OCI-LY3 (cell line): ENCODE data around the gene SLCO2B1.

Source experiments
- CTCF ChIP-seq: fragments of 200-600, 300-600 bp; sonication (generic); IDR thresholded peaks from 2 replicates; pipeline ENCODE4 v1.5.1; 2014; ENCODE audit warnings: antibody characterized with exemption, low read length, low read depth
- EZH2phosphoT487 ChIP-seq: fragments of 200-600 bp; shearing (Covaris generic); IDR thresholded peaks from 2 replicates; pipeline ENCODE4 v1.6.1; 2018; ENCODE audit warnings: antibody characterized with exemption, mixed run types, low read depth

GRCh38 chr11:75148436-75148983, 2.4 kb upstream of the SLCO2B1 start:
- TF ChIP-seq CTCF: no peak
- no peak for TF ChIP-seq EZH2phosphoT487
